Thymus (tissue), 11 donors: ENCODE measurements around the gene H2AZ2. TPM values are rescaled to one million over a fixed set of nuclear protein-coding genes. Genes with fewer than 3 reads are reported as not detected.
"Not testable (repeated sequence)": the region's sequence is repeated elsewhere in the genome, so short reads cannot be mapped to it uniquely, and the experiment has no call there.

Experiments used
- DNase-seq, 9 donors: peaks; one replicate each; pipeline ENCODE4 v3.0.0-alpha.2; 2013; ENCODE audit warnings: low spot score in 9 of 9, low read depth in 6 of 9, missing footprints in 1 of 9
- H3K27ac ChIP-seq, 2 donors: one replicate each; pipeline ENCODE4 v1.5.1; 2013; ENCODE audit warnings: control low read depth in 1 of 2, low read depth in 1 of 2, low read length in 1 of 2, mild to moderate bottlenecking in 1 of 2, moderate library complexity in 1 of 2
- H3K27me3 ChIP-seq, 2 donors: one replicate each; pipeline ENCODE4 v1.5.1; 2013; ENCODE audit warnings: low read length in 1 of 2; ENCODE audit not compliant: control insufficient read depth in 2 of 2, insufficient read depth in 1 of 2
- H3K36me3 ChIP-seq, 2 donors: one replicate each; pipeline ENCODE4 v1.5.1; 2013; ENCODE audit warnings: low read length in 1 of 2, mild to moderate bottlenecking in 1 of 2, moderate library complexity in 1 of 2; ENCODE audit not compliant: control insufficient read depth in 2 of 2, insufficient read depth in 2 of 2
- H3K4me1 ChIP-seq, 2 donors: one replicate each; pipeline ENCODE4 v1.5.1; 2013; ENCODE audit warnings: low read length in 2 of 2; ENCODE audit not compliant: control insufficient read depth in 2 of 2, insufficient read depth in 2 of 2
- H3K4me3 ChIP-seq, 2 donors: one replicate each; pipeline ENCODE4 v1.5.1; 2013; ENCODE audit warnings: low read length in 2 of 2, control low read depth in 1 of 2, mild to moderate bottlenecking in 1 of 2
- H3K9me3 ChIP-seq, 2 donors: one replicate each; pipeline ENCODE4 v1.5.1; 2013; ENCODE audit warnings: low read length in 1 of 2, mild to moderate bottlenecking in 1 of 2; ENCODE audit not compliant: control insufficient read depth in 2 of 2, insufficient read depth in 1 of 2
- WGBS: extraction: QIAGEN DNeasy Blood & Tissue Kit; methylation state at CpG from one replicate; pipeline ENCODE4 v1.1.7; 2013; 5-methylcytosine and 5-hydroxymethylcytosine counted together
- polyA plus RNA-seq: library from polyadenylated mRNA; stranded (reverse); fragments of 200-250 nt; gene quantifications from one replicate; pipeline ENCODE4 v1.2.3, GENCODE V29; 2013
- total RNA-seq: library from RNA; stranded (reverse); fragments of 120-200 nt; gene quantifications from one replicate; pipeline ENCODE4 v1.2.4, GENCODE V29; 2013
- donor health status: healthy.

The H2AZ2 gene
- total and polyA plus RNA-seq, 2 donors: 198 to 243 TPM

DNA sequence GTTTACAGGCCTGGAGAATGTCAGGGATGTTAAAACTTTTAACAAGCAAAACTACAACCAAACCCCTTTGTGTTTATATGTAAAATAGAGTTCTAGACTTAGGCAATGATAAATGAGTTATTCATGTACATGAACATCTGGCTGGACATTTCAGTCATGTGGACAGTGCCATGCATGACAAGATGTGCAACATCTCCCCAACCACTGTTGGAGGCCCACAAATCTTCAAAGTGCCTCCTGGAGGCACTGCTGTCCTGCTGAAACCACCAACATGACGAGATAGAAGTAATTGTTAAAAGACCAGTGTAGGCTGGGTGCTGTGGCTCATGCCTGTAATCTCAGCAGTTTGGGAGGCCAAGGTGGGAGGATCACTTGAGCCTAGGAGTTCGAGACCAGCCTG, 33.0 kb downstream of the H2AZ2 start:
- Histone ChIP-seq H3K27me3 (no peaks in the 10 kb centered on the region), H3K36me3 (no peaks in the 10 kb centered on the region), H3K27ac (no peak overlapping the region), H3K4me1 (no peaks in the 10 kb centered on the region), H3K9me3 (no peaks in the 10 kb centered on the region), H3K4me3 (no peak overlapping the region)
- WGBS: 98% methylated on average over 2 of the region's 2 CpGs
- DNase-seq: no peak

DNA sequence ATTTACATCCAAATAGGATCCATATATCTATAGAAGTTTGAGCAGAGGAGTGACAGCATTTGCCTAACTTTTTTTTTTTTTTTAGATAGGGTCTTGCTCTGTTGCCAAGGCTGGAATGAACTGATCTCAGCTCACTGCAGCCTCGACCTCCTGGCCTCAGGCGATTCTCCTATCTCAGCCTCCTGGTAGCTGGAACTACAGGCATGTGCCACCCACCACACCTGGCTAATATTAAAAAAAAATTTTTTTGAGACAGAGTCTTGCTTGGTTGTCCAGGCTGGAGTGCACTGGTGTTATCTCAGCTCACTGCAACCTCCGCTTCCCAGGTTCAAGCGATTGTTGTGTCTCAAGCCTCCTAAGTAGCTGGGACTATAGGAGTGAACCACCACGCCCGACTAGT, 36.3 kb downstream of the H2AZ2 start:
- Histone ChIP-seq H3K4me3 (no peak overlapping the region), H3K4me1 (no peaks in the 10 kb centered on the region), H3K36me3 (no peaks in the 10 kb centered on the region), H3K9me3 (no peaks in the 10 kb centered on the region), H3K27me3 (no peaks in the 10 kb centered on the region), H3K27ac (no peak overlapping the region)
- DNase-seq: no peak
- 98% methylated on average over 6 of the region's 6 CpGs for WGBS

DNA sequence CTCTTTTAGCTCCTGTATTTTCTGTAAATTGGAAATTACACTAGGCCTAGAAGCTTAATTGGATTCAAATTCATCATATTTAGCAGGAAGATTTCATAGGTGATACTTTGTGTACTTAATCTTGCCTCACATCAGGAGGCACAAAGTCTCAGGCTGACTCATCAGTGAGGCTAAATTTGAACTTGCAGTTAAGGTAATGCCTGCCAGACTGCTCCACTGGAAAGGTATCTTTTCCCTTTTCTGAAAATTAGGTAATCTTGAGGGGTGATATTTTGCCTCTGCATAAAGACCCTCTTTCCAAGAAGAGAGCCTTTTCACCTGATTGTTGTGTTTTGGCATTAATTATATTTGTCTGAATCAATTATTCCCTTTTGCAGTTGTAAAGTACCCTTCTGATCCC, 36.8 kb downstream of the H2AZ2 start:
- H3K4me3 ChIP-seq: no peak overlapping the region
- H3K4me1 ChIP-seq: no peaks in the 10 kb centered on the region
- no peaks in the 10 kb centered on the region for H3K27me3 ChIP-seq
- DNase-seq: no peak
- no peaks in the 10 kb centered on the region for H3K9me3 ChIP-seq
- H3K36me3 ChIP-seq: no peaks in the 10 kb centered on the region
- no peak overlapping the region for H3K27ac ChIP-seq

DNA sequence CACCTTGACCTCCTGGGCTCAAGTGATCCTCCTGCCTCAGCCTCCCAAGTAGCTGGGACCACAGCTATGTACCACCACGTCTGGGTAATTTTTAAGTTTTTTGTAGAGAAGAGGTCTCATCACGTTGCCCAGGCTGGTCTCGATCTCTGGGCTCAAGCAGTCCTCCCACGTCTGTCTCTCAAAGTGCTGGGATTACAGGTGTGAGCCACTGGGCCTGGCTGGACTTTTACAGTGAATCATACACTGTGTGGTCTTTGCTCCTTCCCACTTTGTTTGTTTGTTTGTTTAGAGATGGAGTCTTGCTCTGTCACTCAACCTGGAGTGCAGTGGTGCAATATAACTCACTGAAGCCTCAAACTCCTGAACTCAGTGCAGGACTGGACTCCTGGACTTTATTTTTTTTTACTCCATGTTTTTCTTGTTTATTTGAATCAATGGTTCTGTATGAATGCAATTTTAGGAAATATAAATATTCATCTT, 38.9 kb downstream of the H2AZ2 start:
- no peak overlapping the region for H3K4me3 ChIP-seq
- no peak overlapping the region for H3K27ac ChIP-seq
- peaks cover 11 to 12% of the 10 kb centered on the region in 2 donors for H3K36me3 ChIP-seq
- no peak for DNase-seq
- no peaks in the 10 kb centered on the region for H3K9me3 ChIP-seq
- 98% methylated on average over 4 of the region's 4 CpGs for WGBS
- H3K4me1 ChIP-seq: no peaks in the 10 kb centered on the region
- no peaks in the 10 kb centered on the region for H3K27me3 ChIP-seq

DNA sequence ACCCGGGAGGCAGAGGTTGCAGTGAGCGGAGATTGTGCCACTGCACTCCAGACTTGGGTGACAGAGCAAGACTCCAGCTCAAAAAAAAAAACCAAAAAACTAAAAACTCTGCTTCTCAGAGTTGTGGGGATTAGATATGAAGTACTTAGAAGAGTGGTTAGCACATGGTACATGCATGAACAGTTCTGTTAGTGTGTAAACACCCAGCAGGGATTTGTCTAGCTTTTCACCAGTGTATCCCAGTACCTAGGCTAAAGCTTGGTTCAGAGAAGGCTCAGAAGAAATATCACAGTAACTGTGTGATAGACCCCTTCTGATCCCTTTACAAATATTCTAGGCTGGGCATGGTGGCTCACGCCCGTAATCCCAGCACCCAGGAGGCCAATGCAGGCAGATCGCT, 41.9 kb downstream of the H2AZ2 start:
- Histone ChIP-seq H3K27me3 (no peaks in the 10 kb centered on the region), H3K27ac (no peak overlapping the region), H3K36me3 (peaks cover 34 to 39% of the 10 kb centered on the region in 2 donors), H3K4me1 (no peaks in the 10 kb centered on the region), H3K4me3 (no peak overlapping the region), H3K9me3 (no peaks in the 10 kb centered on the region)
- DNase-seq: no peak
- WGBS: 96% methylated on average over 5 of the region's 5 CpGs

DNA sequence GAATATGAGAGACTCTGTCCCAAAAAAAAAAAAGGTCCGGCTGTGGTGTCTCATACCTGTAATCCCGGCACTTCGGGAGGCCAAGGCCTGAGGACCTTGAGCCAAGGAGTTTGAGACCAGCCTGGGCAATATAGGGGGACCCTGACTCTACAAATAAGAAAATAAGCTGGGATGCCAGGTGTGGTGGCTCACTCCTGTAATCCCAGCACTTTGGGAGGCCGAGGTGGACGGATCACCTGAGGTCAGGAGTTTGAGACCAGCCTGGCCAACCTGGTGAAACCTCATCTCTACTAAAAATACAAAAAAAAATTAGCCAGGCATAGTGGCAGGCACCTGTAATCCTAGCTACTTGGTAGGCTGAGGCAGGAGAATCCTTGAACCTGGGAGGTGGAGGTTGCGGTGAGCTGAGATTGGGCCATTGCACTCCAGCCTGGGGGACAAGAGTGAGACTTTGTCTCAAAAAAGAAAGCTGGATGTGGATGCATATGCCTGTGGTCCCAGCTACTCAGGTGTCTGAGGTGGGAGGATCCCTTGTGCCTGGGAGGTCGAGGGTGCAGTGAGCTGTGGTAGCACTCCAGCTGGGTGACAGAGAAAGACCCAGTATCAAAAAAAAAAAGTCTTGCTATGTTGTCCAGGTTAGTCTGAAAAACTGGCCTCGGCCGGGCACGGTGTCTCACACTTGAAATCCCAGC, 43.9 kb downstream of the H2AZ2 start:
- not testable (repeated sequence) for H3K27me3 ChIP-seq, H3K4me3 ChIP-seq, H3K4me1 ChIP-seq, DNase-seq, H3K9me3 ChIP-seq, H3K27ac ChIP-seq
- WGBS: 98% methylated on average over 10 of the region's 10 CpGs
- peaks cover 38 to 58% of the 10 kb centered on the region in 2 donors for H3K36me3 ChIP-seq

DNA sequence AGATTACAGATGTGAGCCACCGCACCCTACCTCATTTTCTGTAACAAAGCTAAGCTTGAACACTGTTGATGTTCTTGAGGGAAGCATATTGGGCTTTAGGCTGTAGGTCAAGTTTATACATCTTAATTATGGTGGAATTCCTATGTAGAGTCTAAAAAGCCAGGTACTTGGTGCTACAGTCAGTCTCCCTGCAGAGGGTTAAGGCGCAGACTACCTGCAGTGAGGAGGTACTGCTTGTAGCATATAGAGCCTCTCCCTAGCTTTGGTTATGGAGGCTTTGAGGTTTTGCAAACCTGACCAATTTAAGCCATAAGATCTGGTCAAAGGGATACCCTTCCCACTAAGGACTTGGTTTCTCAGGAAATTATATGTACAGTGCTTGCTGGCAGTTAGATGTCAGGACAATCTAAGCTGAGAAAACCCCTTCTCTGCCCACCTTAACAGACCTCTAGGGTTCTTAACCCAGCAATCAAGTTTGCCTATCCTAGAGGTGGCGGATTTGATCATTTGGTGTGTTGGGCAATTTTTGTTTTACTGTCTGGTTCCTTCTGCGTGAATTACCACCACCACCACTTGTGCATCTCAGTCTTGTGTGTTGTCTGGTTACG, 45.4 kb downstream of the H2AZ2 start:
- Histone ChIP-seq H3K36me3 (peaks cover 38 to 69% of the 10 kb centered on the region in 2 donors), H3K27ac (no peak overlapping the region), H3K9me3 (no peaks in the 10 kb centered on the region), H3K27me3 (no peaks in the 10 kb centered on the region), H3K4me3 (no peak overlapping the region), H3K4me1 (peaks cover 3 to 14% of the 10 kb centered on the region in 2 donors)
- no peak for DNase-seq
- over 99% methylated on average over 5 of the region's 5 CpGs for WGBS

DNA sequence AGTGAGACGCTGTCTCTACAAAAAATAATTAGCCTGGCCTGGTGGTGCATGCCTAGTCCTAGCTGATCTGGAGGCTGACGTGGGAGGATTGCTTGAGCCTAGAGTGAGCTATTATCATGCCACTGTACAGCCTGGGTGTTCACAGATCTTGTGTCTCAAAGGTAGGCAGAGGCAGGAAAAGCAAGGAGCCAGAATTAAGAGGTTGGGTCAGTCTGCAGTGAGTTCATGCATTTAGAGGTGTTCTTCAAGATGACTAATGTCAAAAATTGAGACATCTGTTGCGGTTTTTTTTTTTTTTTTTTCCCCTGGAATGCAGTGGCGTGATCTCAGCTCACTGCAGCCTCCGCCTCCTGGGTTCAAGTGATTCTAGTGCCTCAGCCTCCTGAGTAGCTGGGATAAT, 46.0 kb downstream of the H2AZ2 start:
- Histone ChIP-seq H3K4me3 (no peak overlapping the region), H3K27ac (no peak overlapping the region), H3K27me3 (no peaks in the 10 kb centered on the region), H3K36me3 (peaks cover 38 to 70% of the 10 kb centered on the region in 2 donors), H3K4me1 (peaks cover 3 to 14% of the 10 kb centered on the region in 2 donors), H3K9me3 (no peaks in the 10 kb centered on the region)
- 98% methylated on average over 5 of the region's 5 CpGs for WGBS
- DNase-seq: no peak

DNA sequence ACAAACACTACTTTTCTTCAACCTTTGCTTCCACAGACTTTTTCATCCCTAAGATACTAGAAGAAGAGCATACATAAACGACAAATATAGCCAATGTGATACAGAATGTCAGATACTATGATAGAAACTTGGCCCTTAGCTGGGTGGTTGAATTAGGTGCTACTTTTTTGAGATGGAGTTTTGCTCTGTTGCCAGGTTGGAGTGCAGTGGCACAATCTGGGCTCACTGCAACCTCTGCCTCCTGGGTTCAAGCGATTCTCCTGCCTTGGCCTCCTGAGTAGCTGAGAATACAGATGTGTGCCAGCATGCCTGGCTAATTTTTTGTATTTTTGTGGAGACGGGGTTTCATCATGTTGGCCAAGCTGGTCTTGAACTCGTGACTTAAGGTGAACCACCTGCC, 47.9 kb downstream of the H2AZ2 start:
- WGBS: 84% methylated on average over 4 of the region's 4 CpGs
- H3K36me3 ChIP-seq: peaks cover 36 to 67% of the 10 kb centered on the region in 2 donors
- no peak for DNase-seq
- no peak overlapping the region for H3K4me3 ChIP-seq
- no peak overlapping the region for H3K27ac ChIP-seq
- H3K27me3 ChIP-seq: no peaks in the 10 kb centered on the region
- peaks cover 6 to 18% of the 10 kb centered on the region in 2 donors for H3K4me1 ChIP-seq
- no peaks in the 10 kb centered on the region for H3K9me3 ChIP-seq
